Gastrocnemius medialis (tissue), 4 donors: ENCODE measurements around the gene BMI1. TPM values are rescaled to one million over a fixed set of nuclear protein-coding genes. Genes with fewer than 3 reads are reported as not detected.

Experiments used
- ATAC-seq, 2 donors: fragments of 150-250 bp; one replicate each; pipeline ENCODE4 v1.9.1; 2016
- DNase-seq, 2 donors: peaks; one replicate each; pipeline ENCODE4 v3.0.0-alpha.2; 2019
- H3K27ac ChIP-seq, 4 donors: fragments of 200-600 bp; sonication (generic); 1 replicate in 1 of 4; 2 replicates in 3 of 4; pipeline ENCODE4 v1.5.1; 2016 to 2018; ENCODE audit warnings: mild to moderate bottlenecking in 2 of 4, moderate library complexity in 1 of 4
- H3K27me3 ChIP-seq, 3 donors: fragments of 200-600 bp; sonication (generic) in 2 of 3; 1 replicate in 1 of 3; 2 replicates in 2 of 3; pipeline versions ENCODE4 v1.5.1 to v1.6.0; 2016 to 2019; ENCODE audit warnings: mild to moderate bottlenecking in 1 of 3, moderate library complexity in 1 of 3
- H3K36me3 ChIP-seq, 2 donors: fragments of 200-600 bp; sonication (generic) in 1 of 2; one replicate each; pipeline ENCODE4 v1.5.1; 2017 to 2018
- H3K4me1 ChIP-seq, 2 donors: fragments of 200-600 bp; sonication (generic) in 1 of 2; one replicate each; pipeline ENCODE4 v1.5.1; 2016 to 2017; ENCODE audit warnings: mild to moderate bottlenecking in 2 of 2
- H3K4me3 ChIP-seq, 4 donors: fragments of 200-600 bp; sonication (generic) in 3 of 4; 1 replicate in 1 of 4; 2 replicates in 3 of 4; pipeline ENCODE4 v1.5.1; 2016 to 2019; ENCODE audit warnings: mild to moderate bottlenecking in 2 of 4
- H3K9me3 ChIP-seq, 3 donors: fragments of 200-600 bp; sonication (generic) in 2 of 3; 1 replicate in 1 of 3; 2 replicates in 2 of 3; pipeline ENCODE4 v1.5.1; 2016 to 2019
- POLR2A ChIP-seq, 2 donors: fragments of 450-650 bp; IDR thresholded peaks; one replicate each; pipeline ENCODE4 v1.6.1; 2017; ENCODE audit warnings: antibody characterized with exemption in 2 of 2, mild to moderate bottlenecking in 2 of 2, moderate library complexity in 2 of 2
- in situ Hi-C, 4 donors: fragments of 200-750 bp; cut with MboI; loops; one replicate each; pipeline versions ENCODE4 v1.15.0 to v1.8.0; 2017; ENCODE audit warnings: low sequenced_read_pairs in 4 of 4
- intact Hi-C: fragments of 100-400 bp; cut with DNase I; formaldehyde crosslinking; loops from one replicate; pipeline ENCODE4 v1.15.1; 2023; ENCODE audit warnings: low total_unique reads
- total RNA-seq, 4 donors: library from RNA; depleted of rRNA; stranded (reverse); fragments of >200 nt; gene quantifications; one replicate each; pipeline versions ENCODE4 v1.1.0 to v1.2.3, GENCODE V29; 2016
- TF ChIP-seq, protein P1 (sequence below), 5 experiments: fragments of 450-650 bp in 3 of 5; fragments of 200-600 bp in 2 of 5; sonication (generic) in 2 of 5; IDR thresholded peaks in 4 of 5; conservative IDR thresholded peaks in 1 of 5; 1 replicate in 4 of 5; 2 replicates in 1 of 5; pipeline ENCODE4 v1.5.1; 2016 to 2019; ENCODE audit warnings: antibody characterized with exemption in 5 of 5, mild to moderate bottlenecking in 3 of 5, moderate library complexity in 3 of 5

BMI1 gene
- total RNA-seq, 4 donors from 2014 or later, result 22.4 to 68.4 (median 57.6) TPM

DNA sequence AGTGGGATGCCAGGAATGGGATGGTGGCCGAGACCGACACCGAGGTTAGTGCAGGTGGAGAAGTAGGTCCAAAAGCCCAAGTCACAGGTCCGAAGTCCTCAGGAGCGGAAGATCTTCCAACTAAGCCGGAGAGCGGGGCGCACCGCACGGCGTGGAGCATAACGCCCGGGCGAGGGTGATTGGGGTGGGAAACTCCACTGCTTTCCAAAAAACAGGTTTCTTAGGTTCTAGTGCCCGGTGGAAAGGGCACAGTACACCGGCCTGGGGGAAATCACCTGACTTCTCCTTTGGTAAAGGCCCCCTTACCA, 13.0 kb downstream of the BMI1 start:
- no peak overlapping the region for H3K4me3 ChIP-seq

DNA sequence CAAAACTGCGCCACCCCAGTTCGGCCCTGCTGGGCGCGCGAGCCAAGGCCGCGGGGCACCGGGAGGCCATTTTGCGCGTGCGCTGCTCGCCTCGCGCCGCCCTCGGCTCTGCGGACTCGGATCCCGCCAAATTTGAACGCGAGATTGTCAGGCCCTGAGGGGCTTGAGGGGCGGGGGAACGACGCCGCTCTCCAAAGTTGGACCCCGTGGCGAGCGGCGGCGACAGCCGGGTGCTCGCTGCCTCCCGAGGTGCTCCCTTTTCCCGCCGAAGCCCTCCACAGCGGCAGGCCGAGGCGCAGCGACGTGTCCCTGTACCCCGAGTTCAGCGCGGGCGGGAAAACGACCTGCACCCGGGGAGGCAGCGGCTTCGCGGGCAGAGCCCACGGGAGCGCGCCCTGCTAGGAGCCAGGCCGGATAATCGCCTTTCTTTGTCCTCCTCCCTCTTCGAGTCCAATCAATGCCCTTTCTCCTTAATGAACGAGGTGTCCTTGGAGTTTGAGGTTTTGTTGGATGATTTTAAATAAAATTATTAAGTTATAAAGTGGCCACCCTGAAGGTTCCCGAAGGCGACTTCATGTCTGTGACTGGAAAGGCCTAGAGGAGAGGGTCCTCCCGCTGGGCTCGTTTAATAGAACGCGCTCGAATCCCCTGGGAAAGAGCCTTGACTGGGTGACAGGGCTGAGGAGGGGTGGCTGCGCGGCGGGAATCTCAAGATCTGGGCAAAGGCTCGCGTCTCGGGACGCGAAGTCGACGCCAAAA, 13.7 kb downstream of the BMI1 start:
- TF ChIP-seq, protein P1, sequence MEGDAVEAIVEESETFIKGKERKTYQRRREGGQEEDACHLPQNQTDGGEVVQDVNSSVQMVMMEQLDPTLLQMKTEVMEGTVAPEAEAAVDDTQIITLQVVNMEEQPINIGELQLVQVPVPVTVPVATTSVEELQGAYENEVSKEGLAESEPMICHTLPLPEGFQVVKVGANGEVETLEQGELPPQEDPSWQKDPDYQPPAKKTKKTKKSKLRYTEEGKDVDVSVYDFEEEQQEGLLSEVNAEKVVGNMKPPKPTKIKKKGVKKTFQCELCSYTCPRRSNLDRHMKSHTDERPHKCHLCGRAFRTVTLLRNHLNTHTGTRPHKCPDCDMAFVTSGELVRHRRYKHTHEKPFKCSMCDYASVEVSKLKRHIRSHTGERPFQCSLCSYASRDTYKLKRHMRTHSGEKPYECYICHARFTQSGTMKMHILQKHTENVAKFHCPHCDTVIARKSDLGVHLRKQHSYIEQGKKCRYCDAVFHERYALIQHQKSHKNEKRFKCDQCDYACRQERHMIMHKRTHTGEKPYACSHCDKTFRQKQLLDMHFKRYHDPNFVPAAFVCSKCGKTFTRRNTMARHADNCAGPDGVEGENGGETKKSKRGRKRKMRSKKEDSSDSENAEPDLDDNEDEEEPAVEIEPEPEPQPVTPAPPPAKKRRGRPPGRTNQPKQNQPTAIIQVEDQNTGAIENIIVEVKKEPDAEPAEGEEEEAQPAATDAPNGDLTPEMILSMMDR (IDR thresholded peaks at IDR 0.05 in 4 of 5, conservative IDR thresholded peaks at IDR 0.05 in 1 of 5), result no peak
- TF ChIP-seq POLR2A (IDR thresholded peaks at IDR 0.05), result no peak
- peak in 1 of 2 donors; percentile 11 for ATAC-seq
- Histone ChIP-seq H3K4me1 (peaks cover 18 to 24% of the 10 kb centered on the region in 2 donors), H3K36me3 (peaks cover 0 to 8% of the 10 kb centered on the region in 2 donors), H3K27me3 (peaks cover 62 to 69% (median 64%) of the 10 kb centered on the region in 3 donors), H3K9me3 (no peaks in the 10 kb centered on the region), H3K27ac (no peak overlapping the region), H3K4me3 (peak overlapping the region; percentile 55 to 66 (median 56))
- no peak for DNase-seq
- intact Hi-C loops, result no loop called here
- in situ Hi-C loops, result no loop called here

More for the DNA sequence above, 13.0 kb downstream of the BMI1 start:
- DNase-seq (no peak), ATAC-seq (no peak)
- no peaks in the 10 kb centered on the region for H3K9me3 ChIP-seq
- H3K36me3 ChIP-seq, result peaks cover 0 to 15% of the 10 kb centered on the region in 2 donors
- intact Hi-C loops (no loop called here), in situ Hi-C loops (no loop called here)
- H3K27ac ChIP-seq, result no peak overlapping the region
- TF ChIP-seq POLR2A (IDR thresholded peaks at IDR 0.05), result no peak
- TF ChIP-seq, protein P1 (IDR thresholded peaks at IDR 0.05 in 4 of 5, conservative IDR thresholded peaks at IDR 0.05 in 1 of 5), result no peak
- peaks cover 18 to 22% of the 10 kb centered on the region in 2 donors for H3K4me1 ChIP-seq
- H3K27me3 ChIP-seq, result peaks cover 55 to 63% (median 58%) of the 10 kb centered on the region in 3 donors

DNA sequence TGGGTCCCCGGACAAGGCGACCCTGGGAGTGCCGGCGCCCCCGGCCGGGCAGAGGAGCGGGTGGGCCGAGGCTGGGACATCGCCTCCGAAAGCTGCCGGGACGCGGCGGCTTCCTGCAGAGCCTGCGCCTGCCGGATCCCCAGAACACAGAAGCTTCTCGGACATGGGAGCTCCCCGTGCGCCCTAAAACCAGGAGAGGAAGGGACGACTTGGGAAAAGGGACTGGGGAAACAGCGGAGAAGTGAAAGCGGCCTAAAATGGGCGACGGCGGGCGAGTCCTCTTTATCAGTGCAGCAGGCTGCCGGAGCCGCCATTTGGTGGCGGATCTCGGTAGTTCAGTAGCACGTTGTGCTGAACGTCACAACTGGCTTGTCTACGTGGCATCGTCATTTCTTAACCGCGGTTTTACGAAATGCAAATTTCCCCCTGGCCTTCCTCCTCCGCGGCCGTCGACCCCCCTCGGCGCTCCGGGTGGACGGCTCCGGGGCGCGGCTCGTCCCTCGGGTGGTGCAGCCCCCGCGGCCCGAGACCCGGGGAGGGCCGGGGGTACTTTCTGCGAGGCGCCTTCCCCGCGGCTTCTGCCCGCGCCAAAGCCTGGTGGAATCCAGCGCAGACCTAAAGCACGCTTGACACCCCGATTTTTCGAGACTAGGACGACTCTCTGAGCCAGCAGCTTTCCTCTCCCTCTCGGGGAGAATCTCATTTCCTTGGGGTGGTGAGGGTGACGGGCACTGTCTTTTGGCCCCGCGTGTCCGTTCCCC, 14.5 kb downstream of the BMI1 start:
- Histone ChIP-seq H3K36me3 (peaks cover 0 to under 1% of the 10 kb centered on the region in 2 donors), H3K4me3 (peak overlapping the region; percentile 55 to 66 (median 56)), H3K27ac (no peak overlapping the region), H3K4me1 (peaks cover 23 to 29% of the 10 kb centered on the region in 2 donors), H3K27me3 (peaks cover 66 to 68% (median 67%) of the 10 kb centered on the region in 3 donors), H3K9me3 (no peaks in the 10 kb centered on the region)
- ATAC-seq, result peak; percentile 54 to 58
- in situ Hi-C loops, result no loop called here
- TF ChIP-seq POLR2A (IDR thresholded peaks at IDR 0.05), result no peak
- TF ChIP-seq, protein P1 (IDR thresholded peaks at IDR 0.05 in 4 of 5, conservative IDR thresholded peaks at IDR 0.05 in 1 of 5), result peak in 4 of 5 experiments; percentile 12 to 22 (median 16)
- intact Hi-C loops, result no loop called here
- no peak for DNase-seq

DNA sequence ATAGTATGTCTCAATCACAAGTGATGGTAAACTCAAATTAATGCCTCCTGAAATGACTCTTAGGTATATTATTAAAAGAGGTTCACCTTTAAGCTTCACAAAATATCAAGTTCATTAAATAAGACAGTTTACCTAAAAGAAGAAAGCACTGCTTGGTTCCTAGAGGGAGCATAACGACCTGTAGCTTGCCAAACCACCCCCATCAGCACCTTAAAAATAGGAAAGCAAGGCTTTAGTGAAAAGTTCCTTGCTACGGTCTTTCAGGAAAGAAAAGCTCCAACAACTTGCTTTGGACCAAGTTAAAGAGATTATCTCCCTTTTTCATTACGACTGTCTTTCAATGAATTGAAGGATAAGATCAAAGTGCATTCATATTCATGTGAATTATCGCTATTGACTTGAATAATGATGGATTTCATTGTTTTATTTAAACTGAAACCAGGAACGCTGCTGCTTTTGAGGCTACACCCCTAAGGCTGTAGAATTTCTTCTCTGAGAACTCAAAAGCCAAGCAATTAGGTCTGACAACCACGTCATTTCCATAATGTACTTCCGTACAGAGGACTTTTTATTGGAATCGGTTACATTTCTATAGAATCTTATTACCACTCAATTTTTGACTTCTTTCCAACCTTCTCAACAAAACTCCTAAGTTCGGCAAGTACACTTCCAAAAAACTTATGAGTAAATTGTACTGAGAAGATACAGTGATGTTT, 17.4 kb downstream of the BMI1 start:
- intact Hi-C loops (no loop called here), in situ Hi-C loops (no loop called here)
- H3K36me3 ChIP-seq, result no peaks in the 10 kb centered on the region
- no peak for ATAC-seq
- H3K9me3 ChIP-seq, result no peaks in the 10 kb centered on the region
- no peak overlapping the region for H3K4me3 ChIP-seq
- DNase-seq, result no peak
- peaks cover 23 to 37% of the 10 kb centered on the region in 2 donors for H3K4me1 ChIP-seq
- H3K27me3 ChIP-seq, result peaks cover 85 to 90% (median 89%) of the 10 kb centered on the region in 3 donors
- no peak overlapping the region for H3K27ac ChIP-seq
- TF ChIP-seq, protein P1 (IDR thresholded peaks at IDR 0.05 in 4 of 5, conservative IDR thresholded peaks at IDR 0.05 in 1 of 5), result no peak
- TF ChIP-seq POLR2A (IDR thresholded peaks at IDR 0.05), result no peak
